Natural killer cell (primary cell): ENCODE measurements around the gene ADAM11. TPM values are rescaled to one million over a fixed set of nuclear protein-coding genes. Genes with fewer than 3 reads are reported as not detected.

ENCODE experiments used
- ATAC-seq, 3 donors: fragments of 150-1000 bp in 2 of 3; fragments of 200-7000 bp in 1 of 3; cut with Tn5 transposase; 1 replicate in 1 of 3; 2 replicates in 2 of 3; pipeline ENCODE4 v1.10.0; 2021; ENCODE audit warnings: mild to moderate bottlenecking in 2 of 3, moderate library complexity in 2 of 3
- DNase-seq, 2 donors: peaks; one replicate each; pipeline versions ENCODE4 v3.0.0 to v3.0.0-alpha.2; 2013 to 2021; ENCODE audit warnings: mixed read lengths in 1 of 2
- H3K27ac ChIP-seq: one replicate; pipeline ENCODE4 v1.5.1; 2013; ENCODE audit warnings: mild to moderate bottlenecking, low read length
- H3K27me3 ChIP-seq: one replicate; pipeline ENCODE4 v1.6.1; 2013; ENCODE audit warnings: low read length; ENCODE audit not compliant: control insufficient read depth, insufficient read depth
- H3K36me3 ChIP-seq: one replicate; pipeline ENCODE4 v1.6.1; 2013; ENCODE audit warnings: low read length; ENCODE audit not compliant: control insufficient read depth, insufficient read depth
- H3K4me1 ChIP-seq: one replicate; pipeline ENCODE4 v1.6.1; 2013; ENCODE audit warnings: low read length; ENCODE audit not compliant: control insufficient read depth, insufficient read depth
- H3K4me3 ChIP-seq: one replicate; pipeline ENCODE4 v1.5.1; 2013; ENCODE audit warnings: low read length
- H3K9me3 ChIP-seq: one replicate; pipeline ENCODE4 v1.6.1; 2013; ENCODE audit warnings: low read length; ENCODE audit not compliant: control insufficient read depth, insufficient read depth
- H3K27ac Mint-ChIP-seq, 2 donors: one replicate each; pipeline ENCODE4 v1.8.0; 2022; ENCODE audit warnings: mild to moderate bottlenecking in 2 of 2, mixed read lengths in 2 of 2, moderate library complexity in 1 of 2
- H3K27me3 Mint-ChIP-seq, 2 donors: one replicate each; pipeline ENCODE4 v1.8.0; 2022; ENCODE audit warnings: low read depth in 2 of 2, mixed read lengths in 2 of 2
- H3K36me3 Mint-ChIP-seq: one replicate; pipeline ENCODE4 v1.8.0; 2022; ENCODE audit warnings: mixed read lengths
- H3K4me1 Mint-ChIP-seq, 2 donors: one replicate each; pipeline ENCODE4 v1.8.0; 2022; ENCODE audit warnings: mixed read lengths in 2 of 2
- H3K4me3 Mint-ChIP-seq: one replicate; pipeline ENCODE4 v1.8.0; 2022; ENCODE audit warnings: mild to moderate bottlenecking, moderate library complexity, mixed read lengths
- H3K9me3 Mint-ChIP-seq, 2 donors: one replicate each; pipeline ENCODE4 v1.8.0; 2022; ENCODE audit warnings: mixed read lengths in 2 of 2
- CTCF ChIP-seq: fragments of 200-600 bp; IDR thresholded peaks from one replicate; pipeline ENCODE4 v1.8.0; 2022; ENCODE audit warnings: antibody characterized with exemption
- WGBS: methylation state at CpG from one replicate; pipeline ENCODE4 v1.1.7; 2013; ENCODE audit warnings: missing lambda C conversion rate; ENCODE audit not compliant: insufficient coverage; 5-methylcytosine and 5-hydroxymethylcytosine counted together
- intact Hi-C: fragments of 100-400 bp; cut with micrococcal nuclease; formaldehyde crosslinking; loops from one replicate; pipeline ENCODE4 v1.14.2; 2022
- total RNA-seq, 4 donors: library from RNA; stranded (reverse); fragments of 120-200 nt in 1 of 4; gene quantifications; one replicate each; pipeline versions ENCODE4 v1.2.3 to v1.2.4, GENCODE V29; 2013 to 2022

ADAM11 gene
- total RNA-seq, 3 donors from 2014 or later (not counting 1 experiment from before 2014, with no cell fraction given) = 0.18 to 0.28 (median 0.28) TPM

- no peaks in the 10 kb centered on the region for H3K4me1 Mint-ChIP-seq
- peaks cover 0 to 25% of the 10 kb centered on the region in 2 donors for H3K27me3 Mint-ChIP-seq
- no peak for DNase-seq
- Histone ChIP-seq H3K27ac (no peak overlapping the region), H3K9me3 (no peaks in the 10 kb centered on the region), H3K36me3 (no peaks in the 10 kb centered on the region), H3K27me3 (peaks cover 16% of the 10 kb centered on the region), H3K4me3 (no peak overlapping the region), H3K4me1 (peaks cover 11% of the 10 kb centered on the region)
- no peak for TF ChIP-seq CTCF
- WGBS = 71% methylated on average over 3 of the region's 3 CpGs
- intact Hi-C loops = no loop called here
- H3K4me3 Mint-ChIP-seq = no peak overlapping the region
- no peak overlapping the region for H3K27ac Mint-ChIP-seq
- H3K36me3 Mint-ChIP-seq = no peaks in the 10 kb centered on the region
- no peak for ATAC-seq
- no peaks in the 10 kb centered on the region for H3K9me3 Mint-ChIP-seq
These were observed 1.1 kb downstream of the ADAM11 start for GRCh38 chr17:44759916-44760243.

- H3K27ac Mint-ChIP-seq = no peak overlapping the region
- Histone ChIP-seq H3K4me1 (peaks cover 11% of the 10 kb centered on the region), H3K9me3 (no peaks in the 10 kb centered on the region), H3K27me3 (peaks cover 16% of the 10 kb centered on the region), H3K27ac (no peak overlapping the region), H3K36me3 (no peaks in the 10 kb centered on the region), H3K4me3 (no peak overlapping the region)
- 85% methylated on average over 13 of the region's 13 CpGs for whole genome bisulfite sequencing
- H3K27me3 Mint-ChIP-seq = peaks cover 0 to 25% of the 10 kb centered on the region in 2 donors
- TF ChIP-seq CTCF = no peak
- H3K4me1 Mint-ChIP-seq = no peaks in the 10 kb centered on the region
- peak overlapping the region; percentile 21 for H3K4me3 Mint-ChIP-seq
- ATAC-seq (no peak), DNase-seq (no peak)
- intact Hi-C loops = no loop called here
- H3K36me3 Mint-ChIP-seq = no peaks in the 10 kb centered on the region
- H3K9me3 Mint-ChIP-seq = no peaks in the 10 kb centered on the region
These were observed 1.9 kb downstream of the ADAM11 start for GRCh38 chr17:44760474-44761308.

DNA sequence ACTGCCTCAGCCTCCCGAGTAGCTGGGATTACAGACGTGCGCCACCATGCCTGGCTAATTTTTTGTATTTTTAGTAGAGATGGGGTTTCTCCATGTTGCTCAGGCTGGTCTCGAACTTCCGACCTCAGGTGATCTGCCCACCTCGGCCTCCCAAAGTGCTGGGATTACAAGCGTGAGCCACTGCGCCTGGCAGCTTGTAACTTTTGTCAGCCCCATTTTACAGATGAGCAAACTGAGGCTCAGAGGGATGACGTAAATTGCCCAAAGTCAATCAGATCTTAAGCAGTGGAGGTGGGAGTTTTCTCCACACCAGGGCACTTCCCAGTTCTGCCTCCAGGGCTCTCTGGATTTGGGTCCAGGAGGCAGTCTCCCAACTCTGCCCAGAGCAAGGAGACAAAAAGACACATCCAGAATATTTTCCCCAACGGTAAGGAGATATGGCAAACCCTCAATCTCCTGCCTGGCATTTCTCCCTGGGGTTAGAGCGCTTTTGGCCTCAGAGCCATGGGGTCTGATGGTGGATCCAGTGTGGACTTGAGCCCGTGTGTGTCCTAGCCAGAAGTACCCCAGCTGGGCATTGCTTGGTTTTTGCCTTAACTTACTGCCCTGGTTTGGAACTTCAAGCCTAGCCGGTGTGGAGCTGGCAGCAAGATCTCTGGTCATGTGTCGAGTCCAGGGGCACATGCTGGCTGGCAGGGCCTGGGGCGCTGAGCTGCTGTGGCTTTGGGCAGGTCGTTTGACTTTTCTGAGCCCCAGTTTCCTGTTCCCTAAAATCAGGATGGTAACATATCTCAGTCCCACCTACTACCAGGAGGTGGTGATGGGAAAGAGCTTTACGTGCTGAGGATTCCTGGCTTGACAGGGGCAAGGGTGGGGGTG lies 3.4 kb downstream of the ADAM11 start:
- no peaks in the 10 kb centered on the region for H3K36me3 Mint-ChIP-seq
- Histone ChIP-seq H3K4me3 (no peak overlapping the region), H3K27me3 (peaks cover 16% of the 10 kb centered on the region), H3K9me3 (no peaks in the 10 kb centered on the region), H3K36me3 (no peaks in the 10 kb centered on the region), H3K27ac (no peak overlapping the region), H3K4me1 (peaks cover 11% of the 10 kb centered on the region)
- H3K27me3 Mint-ChIP-seq = peaks cover 0 to 21% of the 10 kb centered on the region in 2 donors
- ATAC-seq (no peak), DNase-seq (no peak)
- no peak overlapping the region for H3K4me3 Mint-ChIP-seq
- TF ChIP-seq CTCF = no peak
- no peaks in the 10 kb centered on the region for H3K4me1 Mint-ChIP-seq
- H3K9me3 Mint-ChIP-seq = no peaks in the 10 kb centered on the region
- H3K27ac Mint-ChIP-seq = no peak overlapping the region
- intact Hi-C loops = no loop called here
- whole genome bisulfite sequencing = 84% methylated on average over 16 of the region's 17 CpGs
